HUES6 (cell line): ENCODE measurements around the gene GGTA1.
"Not testable (repeated sequence)": the region's sequence is repeated elsewhere in the genome, so short reads cannot be mapped to it uniquely, and the experiment has no call there.

Source experiments
- H3K27ac ChIP-seq: 2 replicates; pipeline ENCODE4 v1.7.0; 2013; ENCODE audit warnings: low read depth, mild to moderate bottlenecking, low read length, inconsistent platforms
- H3K27me3 ChIP-seq: 2 replicates; pipeline ENCODE4 v1.6.1; 2013; ENCODE audit warnings: low read length; ENCODE audit not compliant: control insufficient read depth, insufficient read depth
- H3K36me3 ChIP-seq: 2 replicates; pipeline ENCODE4 v1.6.1; 2013; ENCODE audit warnings: low read length; ENCODE audit not compliant: control insufficient read depth, insufficient read depth
- H3K4me1 ChIP-seq: 2 replicates; pipeline ENCODE4 v1.6.1; 2013; ENCODE audit warnings: low read length; ENCODE audit not compliant: control insufficient read depth, insufficient read depth
- H3K4me3 ChIP-seq: 2 replicates; pipeline ENCODE4 v1.5.1; 2013; ENCODE audit warnings: low read depth, low read length
- H3K9ac ChIP-seq: one replicate; pipeline ENCODE4 v1.6.1; 2013; ENCODE audit warnings: mild to moderate bottlenecking, low read length
- H3K9me3 ChIP-seq: 2 replicates; pipeline ENCODE4 v1.6.1; 2013; ENCODE audit warnings: low read depth, low read length; ENCODE audit not compliant: control insufficient read depth, insufficient read depth

Gene GGTA1

DNA sequence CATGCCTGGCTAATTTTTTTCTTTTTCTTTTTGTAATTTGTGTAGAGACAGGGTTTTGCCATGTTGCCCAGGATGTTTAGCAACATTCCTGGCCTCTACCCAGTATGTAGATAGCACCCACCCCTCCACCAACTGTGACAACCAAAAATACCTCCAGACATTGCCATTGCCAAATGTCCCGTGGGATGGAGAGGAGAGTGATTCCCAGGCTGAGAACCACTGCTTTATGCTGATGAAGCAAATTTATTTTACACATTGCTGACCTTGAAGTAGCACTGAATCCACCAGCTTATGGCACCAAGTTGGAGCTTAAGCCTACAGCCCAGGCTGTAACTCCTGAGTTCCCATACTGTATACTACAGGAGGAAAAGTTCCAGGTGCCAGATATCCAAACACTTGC lies 58.5 kb downstream of the GGTA1 start:
- Histone ChIP-seq H3K36me3 (no peaks in the 10 kb centered on the region), H3K4me1 (no peaks in the 10 kb centered on the region), H3K27ac (no peak overlapping the region), H3K27me3 (no peaks in the 10 kb centered on the region; the same call in 1 of the 2 replicates), H3K4me3 (no peak overlapping the region), H3K9ac (no peak overlapping the region), H3K9me3 (no peaks in the 10 kb centered on the region)

DNA sequence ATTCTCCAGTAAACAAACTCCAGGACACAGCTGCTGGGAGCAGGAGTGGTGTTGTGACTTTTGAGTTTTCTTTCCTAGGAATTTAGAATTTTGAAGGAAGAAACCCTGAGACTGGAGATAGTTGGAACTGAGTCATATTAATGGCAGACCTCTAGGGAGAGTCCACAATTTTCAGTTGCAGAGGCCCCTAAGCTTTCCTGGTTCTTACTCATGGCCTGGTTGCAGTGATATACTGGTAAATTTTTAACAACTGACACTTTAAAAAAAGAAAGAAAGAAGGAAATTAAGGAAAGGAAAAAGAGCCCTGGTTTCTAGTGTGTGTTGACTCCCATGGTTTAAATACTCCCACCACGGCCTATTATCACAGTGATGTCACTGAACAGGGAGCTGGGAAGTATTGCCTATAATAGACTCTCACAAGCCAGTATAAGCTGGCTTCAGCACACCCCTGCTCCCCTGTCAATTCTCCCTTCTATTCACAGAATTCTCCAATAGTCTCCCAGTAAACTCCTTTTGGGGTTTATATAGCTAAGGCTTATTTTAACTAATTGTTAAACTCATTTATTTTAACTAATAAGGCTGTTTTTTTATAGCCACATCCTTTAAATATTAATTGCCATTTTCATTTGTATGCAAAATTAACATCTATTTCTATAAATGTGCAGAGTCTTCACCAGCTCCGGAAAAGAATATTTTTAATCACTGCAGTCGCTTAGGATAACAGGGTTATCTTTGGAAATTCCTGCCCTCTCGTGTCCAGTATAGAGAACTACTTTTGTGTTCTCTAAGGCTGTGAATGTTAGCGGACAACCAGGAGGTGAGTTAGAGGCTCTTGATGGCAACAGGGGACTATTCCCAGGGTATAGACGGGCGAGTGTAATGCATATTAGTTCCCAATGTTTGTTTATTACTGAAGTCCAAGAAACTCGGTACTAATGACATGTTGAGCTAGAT lies 59.7 kb downstream of the GGTA1 start:
- no peak overlapping the region for H3K9ac ChIP-seq
- no peak overlapping the region for H3K27ac ChIP-seq
- H3K4me3 ChIP-seq, result no peak overlapping the region
- H3K4me1 ChIP-seq, result no peaks in the 10 kb centered on the region
- no peaks in the 10 kb centered on the region; the same call in 1 of the 2 replicates for H3K27me3 ChIP-seq
- no peaks in the 10 kb centered on the region for H3K36me3 ChIP-seq
- H3K9me3 ChIP-seq, result no peaks in the 10 kb centered on the region

DNA sequence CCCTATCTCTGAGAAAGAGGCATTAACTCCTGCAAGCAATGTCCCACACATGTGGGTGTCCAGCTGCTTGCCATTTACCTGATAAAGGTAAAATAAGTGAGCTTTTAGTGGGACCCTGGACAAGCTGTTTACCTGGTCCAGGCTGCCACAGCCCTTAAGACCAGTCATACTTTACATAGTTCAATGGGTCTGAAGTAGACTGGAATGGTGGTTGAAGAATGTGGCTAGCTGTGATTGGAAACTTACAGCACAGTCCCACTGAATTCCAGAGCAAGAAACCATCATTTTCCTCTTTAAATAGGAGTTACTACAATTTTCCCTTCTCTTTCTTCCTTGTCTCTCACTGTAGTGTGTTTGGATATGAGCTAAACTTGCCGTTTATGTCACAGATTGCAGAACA lies 60.6 kb downstream of the GGTA1 start:
- H3K27ac ChIP-seq, result no peak overlapping the region
- no peak overlapping the region for H3K9ac ChIP-seq
- H3K4me1 ChIP-seq, result no peaks in the 10 kb centered on the region
- H3K4me3 ChIP-seq, result no peak overlapping the region
- no peaks in the 10 kb centered on the region for H3K36me3 ChIP-seq
- H3K27me3 ChIP-seq, result no peaks in the 10 kb centered on the region; the same call in 1 of the 2 replicates
- H3K9me3 ChIP-seq, result no peaks in the 10 kb centered on the region

DNA sequence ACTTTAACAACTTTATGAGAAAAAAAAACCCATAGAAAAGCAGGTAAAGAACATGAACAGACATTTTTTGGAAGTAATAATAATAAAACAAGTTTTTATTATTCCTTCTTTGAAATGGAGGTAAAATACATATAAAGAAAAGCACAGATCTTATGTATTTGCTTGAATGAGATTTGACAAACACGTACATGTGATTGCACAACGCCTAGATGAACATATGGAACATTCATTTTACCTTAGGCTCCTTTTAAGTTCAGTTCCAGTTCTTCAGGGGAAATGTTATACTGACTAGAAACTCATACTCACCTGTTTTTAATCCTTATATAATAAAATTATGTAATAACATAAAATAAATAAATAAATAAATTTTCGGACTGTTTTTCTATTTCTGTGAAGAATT lies 61.8 kb downstream of the GGTA1 start:
- no peaks in the 10 kb centered on the region for H3K9me3 ChIP-seq
- no peak overlapping the region for H3K27ac ChIP-seq
- no peaks in the 10 kb centered on the region for H3K36me3 ChIP-seq
- H3K4me3 ChIP-seq, result no peak overlapping the region
- H3K4me1 ChIP-seq, result no peaks in the 10 kb centered on the region
- H3K27me3 ChIP-seq, result no peaks in the 10 kb centered on the region; the same call in 1 of the 2 replicates
- no peak overlapping the region for H3K9ac ChIP-seq

DNA sequence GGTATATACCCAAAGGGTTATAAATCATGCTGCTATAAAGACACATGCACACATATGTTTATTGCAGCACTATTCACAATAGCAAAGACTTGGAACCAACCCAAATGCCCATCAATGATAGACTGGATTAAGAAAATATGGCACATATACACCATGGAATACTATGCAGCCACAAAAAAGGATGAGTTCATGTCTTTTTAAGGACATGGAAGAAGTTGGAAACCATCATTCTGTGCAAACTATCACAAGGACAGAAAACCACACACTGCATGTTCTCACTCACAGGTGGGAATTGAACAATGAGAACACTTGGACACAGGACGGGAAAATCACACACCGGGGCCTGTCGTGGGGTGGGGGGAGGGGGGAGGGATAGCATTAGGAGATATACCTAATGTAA lies 62.6 kb downstream of the GGTA1 start:
- H3K9me3 ChIP-seq, H3K4me3 ChIP-seq: not testable (repeated sequence)

DNA sequence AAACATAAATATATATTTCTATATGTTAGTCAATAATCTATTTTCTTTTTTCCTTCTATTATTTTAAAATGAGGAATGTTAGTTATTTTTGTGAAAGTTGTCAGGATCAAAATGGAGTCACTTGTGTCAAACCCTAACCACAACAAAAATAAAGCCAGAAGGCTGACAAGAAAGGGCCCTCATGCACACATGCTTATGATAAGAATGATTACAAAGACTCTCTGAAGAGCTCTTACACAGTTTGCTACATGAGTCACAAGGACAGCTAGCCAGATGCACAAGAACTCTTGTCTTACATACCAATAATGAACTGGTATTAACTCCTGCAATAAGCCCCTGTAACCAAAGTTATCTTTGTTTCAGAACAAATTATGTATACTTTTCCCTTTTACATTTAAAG lies 64.7 kb downstream of the GGTA1 start:
- Histone ChIP-seq H3K4me3 (no peak overlapping the region), H3K27ac (no peak overlapping the region)

More for the DNA sequence above, 62.6 kb downstream of the GGTA1 start:
- H3K27ac ChIP-seq, H3K27me3 ChIP-seq, H3K9ac ChIP-seq, H3K4me1 ChIP-seq, H3K36me3 ChIP-seq: not testable (repeated sequence)

DNA sequence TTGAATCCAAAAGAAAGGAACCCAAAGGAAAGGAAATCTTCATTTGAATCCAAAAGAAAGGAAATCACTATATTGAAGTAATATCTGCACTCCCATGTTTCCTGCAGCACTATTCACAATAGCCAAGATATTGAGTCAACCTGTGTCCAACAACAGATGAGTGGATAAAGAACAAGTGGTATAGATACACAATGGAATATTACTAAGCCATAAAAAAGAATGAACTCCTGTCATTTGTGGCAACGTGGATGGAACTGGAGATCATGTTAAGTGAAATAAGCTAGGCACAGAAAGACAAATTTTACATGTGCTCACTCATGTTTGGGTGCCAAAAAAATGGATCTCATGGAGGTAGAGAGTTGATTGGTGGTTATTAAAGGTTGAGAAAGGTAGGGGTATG lies 71.7 kb downstream of the GGTA1 start:
- Histone ChIP-seq H3K27me3 (no peaks in the 10 kb centered on the region; the same call in 1 of the 2 replicates), H3K36me3 (no peaks in the 10 kb centered on the region), H3K9me3 (peaks cover 13% of the 10 kb centered on the region; the same call in 1 of the 2 replicates), H3K9ac (no peak overlapping the region), H3K4me3 (no peak overlapping the region), H3K27ac (no peak overlapping the region), H3K4me1 (peaks cover 8% of the 10 kb centered on the region; the same call in 1 of the 2 replicates)

More for the DNA sequence above, 64.7 kb downstream of the GGTA1 start:
- H3K4me1 ChIP-seq, result peaks cover 3% of the 10 kb centered on the region; the same call in 1 of the 2 replicates
- H3K36me3 ChIP-seq, result no peaks in the 10 kb centered on the region
- no peaks in the 10 kb centered on the region; the same call in 1 of the 2 replicates for H3K27me3 ChIP-seq
- H3K9ac ChIP-seq, result no peak overlapping the region
- no peaks in the 10 kb centered on the region for H3K9me3 ChIP-seq

DNA sequence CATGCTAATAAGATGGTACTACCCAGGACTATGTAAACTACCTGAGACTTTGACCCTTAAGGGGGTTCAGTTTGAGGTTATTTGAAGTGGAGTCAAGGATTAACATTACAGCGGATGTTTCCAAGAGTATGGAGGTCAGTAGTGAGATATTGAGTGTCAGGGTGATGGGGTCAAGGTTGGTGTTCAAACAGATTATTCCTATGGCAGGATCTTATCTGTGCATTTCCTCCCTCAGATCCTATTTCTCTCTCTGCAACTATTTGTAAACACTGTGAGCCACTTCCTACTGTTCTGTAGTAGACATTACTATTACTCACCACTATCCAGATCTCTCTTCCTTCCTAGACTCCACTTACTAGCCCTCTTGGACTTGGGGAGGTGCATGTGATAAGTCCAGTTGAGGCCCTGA lies 75.6 kb downstream of the GGTA1 start:
- H3K9ac ChIP-seq, result no peak overlapping the region
- H3K27me3 ChIP-seq, result no peaks in the 10 kb centered on the region
- peaks cover 4% of the 10 kb centered on the region; the same call in 1 of the 2 replicates for H3K4me1 ChIP-seq
- H3K9me3 ChIP-seq, result peaks cover 13% of the 10 kb centered on the region; the same call in 1 of the 2 replicates
- H3K27ac ChIP-seq, result no peak overlapping the region
- H3K36me3 ChIP-seq, result no peaks in the 10 kb centered on the region
- no peak overlapping the region for H3K4me3 ChIP-seq

DNA sequence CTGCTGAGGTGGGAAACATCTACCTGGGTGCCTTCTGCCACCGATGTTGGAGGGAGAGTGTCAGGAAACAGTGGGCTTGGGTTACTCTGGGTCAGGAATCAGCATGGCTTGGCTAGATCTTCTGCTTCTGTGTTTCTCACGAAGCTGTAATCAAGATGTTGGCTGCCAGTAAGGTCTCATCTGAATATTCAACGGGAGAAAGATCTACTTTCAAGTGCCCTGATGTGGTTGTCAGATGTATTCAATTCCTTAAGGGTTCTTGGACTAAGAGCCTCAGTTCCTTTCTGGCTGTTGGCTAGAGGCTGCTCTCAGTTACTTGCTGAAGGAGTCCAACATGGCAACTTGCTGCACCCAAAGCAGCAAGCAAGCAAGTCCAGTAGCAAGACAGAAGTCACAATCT lies 87.7 kb downstream of the GGTA1 start:
- no peaks in the 10 kb centered on the region for H3K36me3 ChIP-seq
- H3K4me3 ChIP-seq, result no peak overlapping the region
- H3K27ac ChIP-seq, result no peak overlapping the region
- H3K9ac ChIP-seq, result no peak overlapping the region
- H3K4me1 ChIP-seq, result peaks cover 4% of the 10 kb centered on the region; the same call in 1 of the 2 replicates
- H3K27me3 ChIP-seq, result no peaks in the 10 kb centered on the region
- H3K9me3 ChIP-seq, result peaks cover 2% of the 10 kb centered on the region; the same call in 1 of the 2 replicates

DNA sequence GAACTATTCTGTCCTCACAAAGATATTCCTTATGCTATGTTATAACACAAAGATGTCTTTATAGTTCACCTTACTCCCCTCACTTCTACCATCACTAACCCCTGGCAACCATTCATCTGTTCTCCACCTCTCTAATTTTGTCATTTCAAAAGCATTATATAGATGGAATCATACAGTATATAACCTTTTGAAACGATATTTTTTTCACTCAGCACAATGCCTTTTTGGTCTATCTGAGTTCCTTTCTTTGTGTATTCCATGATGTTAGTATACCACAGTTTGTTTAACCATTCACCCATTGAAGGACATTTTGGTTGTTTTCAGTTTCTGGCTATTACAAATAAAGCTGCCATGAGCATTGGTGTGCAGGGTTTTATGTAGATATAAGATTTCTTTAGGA lies 93.7 kb downstream of the GGTA1 start:
- Histone ChIP-seq H3K36me3 (no peaks in the 10 kb centered on the region), H3K27me3 (no peaks in the 10 kb centered on the region), H3K4me1 (peaks cover 4% of the 10 kb centered on the region; the same call in 1 of the 2 replicates), H3K9me3 (peaks cover 12% of the 10 kb centered on the region), H3K9ac (no peak overlapping the region), H3K27ac (no peak overlapping the region), H3K4me3 (no peak overlapping the region)
